ENCODE results near the gene NEK11. TPM values are rescaled to one million over a fixed set of nuclear protein-coding genes. Genes with fewer than 3 reads are reported as not detected.
A peak's percentile ranks its signal among the peaks of the same experiment; 100 is the strongest.
"Not testable (repeated sequence)": the region's sequence is repeated elsewhere in the genome, so short reads cannot be mapped to it uniquely, and the experiment has no call there.

NEK11 gene
- total RNA-seq, 2 donors from 2014 or later = 2.3 to 3.4 TPM

- ATAC-seq = peak in 1 of 2 donors; percentile 44
- DNase-seq = no peak
- intact Hi-C loops (cut with DNase I) = no loop called here
Observed at GRCh38 chr3:131371688-131372066, 345.0 kb downstream of the NEK11 start.

GRCh38 chr3:131374741-131375140 is 348.1 kb downstream of the NEK11 start:
- DNase-seq (no peak), ATAC-seq (no peak)
- intact Hi-C loops (cut with DNase I) = no loop called here

DNA sequence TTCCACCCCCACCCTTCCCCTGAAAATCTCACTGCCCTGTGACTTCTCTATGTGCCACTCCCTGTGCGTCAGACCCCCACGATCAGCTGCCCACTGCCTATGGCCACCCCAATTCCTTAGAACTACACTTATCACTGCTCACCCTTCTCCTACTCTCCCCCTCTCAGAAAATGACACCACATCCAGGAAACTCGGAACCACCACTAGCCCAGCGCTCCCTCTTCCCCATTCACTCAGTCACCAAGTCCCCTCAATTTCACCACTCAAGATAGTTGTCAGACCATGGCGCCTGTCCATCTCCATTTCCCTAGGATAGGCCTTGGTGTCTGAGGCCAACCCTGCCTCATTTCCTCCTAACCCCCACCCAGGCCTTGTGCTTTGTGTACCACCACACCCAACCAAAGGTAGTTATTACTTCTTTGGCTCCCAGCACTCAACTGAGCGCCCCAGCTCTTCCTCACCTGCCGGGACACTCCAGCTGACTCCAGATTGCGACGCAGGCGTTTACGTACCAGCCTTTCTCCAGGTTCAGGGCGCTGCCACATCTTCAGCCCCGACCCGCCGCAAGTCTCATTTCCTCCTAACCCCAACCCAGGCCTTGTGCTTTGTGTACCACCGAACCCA is 354.3 kb downstream of the NEK11 start:
- peak in 1 of 2 donors; percentile 5 for ATAC-seq
- intact Hi-C loops (cut with DNase I) = loop anchor here in 1 of 2 donors (10.0 kb wide), 1 partner anchor 124 kb away; the partner anchor contains the start of gene MRPL3

DNA sequence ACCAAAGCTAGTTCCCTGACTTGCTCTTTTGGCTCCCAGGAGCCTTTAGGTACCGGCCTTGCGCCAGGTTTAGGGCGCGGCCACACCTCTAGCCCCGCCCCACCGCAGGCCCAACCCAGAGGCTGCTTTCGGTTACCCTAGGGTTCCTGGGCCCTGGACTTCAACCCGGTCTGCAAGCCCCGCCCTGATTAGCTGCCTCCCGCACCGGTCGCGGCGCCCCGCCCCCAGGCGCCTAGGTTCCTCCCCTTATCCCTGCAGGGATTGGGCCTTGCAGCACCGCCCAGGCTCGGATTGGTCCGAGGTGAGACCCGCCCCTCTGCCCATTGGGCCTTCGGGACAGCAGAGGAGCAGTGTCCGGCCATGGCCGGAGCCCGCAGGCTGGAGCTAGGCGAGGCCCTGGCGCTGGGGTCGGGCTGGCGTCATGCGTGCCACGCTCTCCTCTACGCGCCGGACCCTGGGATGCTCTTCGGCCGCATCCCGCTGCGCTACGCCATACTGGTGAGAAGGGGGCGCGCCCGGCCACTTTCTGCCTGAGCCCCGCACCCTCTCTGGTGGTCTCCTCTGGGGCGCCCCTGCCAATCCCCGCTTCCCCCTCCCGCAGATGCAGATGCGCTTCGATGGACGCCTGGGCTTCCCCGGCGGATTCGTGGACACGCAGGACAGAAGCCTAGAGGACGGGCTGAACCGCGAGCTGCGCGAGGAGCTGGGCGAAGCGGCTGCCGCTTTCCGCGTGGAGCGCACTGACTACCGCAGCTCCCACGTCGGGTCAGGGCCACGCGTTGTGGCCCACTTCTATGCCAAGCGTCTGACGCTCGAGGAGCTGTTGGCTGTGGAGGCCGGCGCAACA is 355.0 kb downstream of the NEK11 start, which contains the start of gene NUDT16:
TSS of gene NUDT16 (plus strand) at position 330 of the 847 bp plus-strand sequence. CDS start at position 361, 31 bp downstream.
- peak; percentile 100 for DNase-seq
- ATAC-seq = peak; percentile 98 to 99
- intact Hi-C loops (cut with DNase I) = loop anchor here in 1 of 2 donors (10.0 kb wide), 1 partner anchor 123 kb away; the partner anchor contains the start of gene MRPL3

More for the DNA sequence above, 354.3 kb downstream of the NEK11 start:
- not testable (repeated sequence) for DNase-seq

- ATAC-seq (peak; percentile 29 to 70), DNase-seq (peak; percentile 78)
- intact Hi-C loops (cut with DNase I) = loop anchor here in 1 of 2 donors (10.0 kb wide), 1 partner anchor 118 kb away; the partner anchor contains the start of gene MRPL3
Observed at GRCh38 chr3:131386429-131387165, 359.9 kb downstream of the NEK11 start.

DNA sequence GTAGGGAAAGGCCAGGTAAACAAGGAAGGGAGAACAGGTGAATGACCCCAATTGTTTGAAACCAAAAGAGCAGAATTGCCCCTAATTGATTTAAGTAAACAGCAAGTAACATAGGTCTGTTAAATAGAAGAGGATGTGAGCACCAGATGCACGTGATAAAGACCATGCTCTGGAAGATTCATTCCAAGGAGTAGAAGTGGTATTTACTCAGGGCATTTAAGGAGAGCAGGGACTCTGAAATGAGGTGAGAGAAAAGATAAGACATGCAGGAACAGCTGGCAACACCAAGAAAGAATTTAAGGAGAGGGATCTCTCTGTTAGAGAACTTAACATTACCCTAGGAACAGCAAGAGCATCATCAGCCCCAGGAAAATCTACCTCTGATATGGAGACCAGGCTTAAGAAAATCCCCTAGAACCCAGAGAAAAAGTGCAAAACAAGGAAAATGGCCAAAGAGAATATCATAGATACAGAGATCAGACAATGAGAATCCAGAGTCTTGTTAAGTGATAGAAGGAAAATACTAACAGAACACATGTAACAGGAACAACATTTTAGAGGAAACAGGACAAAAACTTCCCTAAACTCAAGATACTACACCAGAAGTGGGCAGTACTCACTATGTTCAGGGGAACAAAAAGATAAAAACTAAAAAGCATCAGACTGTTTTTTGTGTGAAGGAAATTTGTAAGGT is 361.3 kb downstream of the NEK11 start:
- ATAC-seq (no peak), DNase-seq (no peak)
- intact Hi-C loops (cut with DNase I) = loop anchor here in 1 of 2 donors (10.0 kb wide), 1 partner anchor 117 kb away; the partner anchor contains the start of gene MRPL3

GRCh38 chr3:131388490-131388799 is 361.8 kb downstream of the NEK11 start:
- DNase-seq (no peak), ATAC-seq (no peak)
- intact Hi-C loops (cut with DNase I) = loop anchor here in 1 of 2 donors (10.0 kb wide), 1 partner anchor 116 kb away; the partner anchor contains the start of gene MRPL3

- no peak for DNase-seq
- no peak for ATAC-seq
- intact Hi-C loops (cut with DNase I) = no loop called here
Observed at GRCh38 chr3:131390331-131390730, 363.7 kb downstream of the NEK11 start.

- ATAC-seq (no peak), DNase-seq (no peak)
- intact Hi-C loops (cut with DNase I) = no loop called here
Observed at GRCh38 chr3:131393051-131393450, 366.4 kb downstream of the NEK11 start.

- intact Hi-C loops (cut with DNase I) = no loop called here
- ATAC-seq = peak in 1 of 2 donors; percentile 44
- no peak for DNase-seq
Observed at GRCh38 chr3:131393868-131394267, 367.2 kb downstream of the NEK11 start.

- intact Hi-C loops (cut with DNase I) = no loop called here
- no peak for ATAC-seq
- no peak for DNase-seq
Observed at GRCh38 chr3:131394400-131394799, 367.7 kb downstream of the NEK11 start.

GRCh38 chr3:131396170-131396569 is 369.5 kb downstream of the NEK11 start:
- DNase-seq = no peak
- intact Hi-C loops (cut with DNase I) = no loop called here
- peak; percentile 38 to 56 for ATAC-seq

DNA sequence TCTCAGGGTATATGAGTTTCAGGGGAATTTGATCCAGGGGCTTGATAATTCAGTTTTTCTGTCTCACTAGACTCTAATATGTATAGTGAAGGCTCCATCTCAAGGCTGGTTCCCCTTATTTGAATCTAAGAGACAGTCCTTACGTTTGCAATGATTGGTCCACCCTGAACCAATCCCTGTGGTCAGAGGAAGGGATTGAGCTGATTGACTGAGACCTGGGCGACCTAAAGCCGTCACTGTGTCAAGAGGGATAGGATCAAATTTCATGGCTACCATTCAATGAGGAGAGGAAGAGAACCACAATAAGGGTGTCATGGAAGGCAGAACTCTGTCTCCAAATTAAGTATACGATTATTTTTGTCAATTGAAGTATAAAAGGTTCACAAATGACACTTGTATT is 371.2 kb downstream of the NEK11 start:
- ATAC-seq (no peak), DNase-seq (no peak)
- intact Hi-C loops (cut with DNase I) = no loop called here

Other genes with a start within 250 kb of the NEK11 start
- 10 to 100 TPM; 51.0 to 51.9 TPM for gene ATP2C1, start 132.8 kb upstream of the NEK11 start, total RNA-seq
- 1 to 10 TPM; 3.6 TPM for gene ASTE1, start 52 bp upstream of the NEK11 start, total RNA-seq